Ishikawa (cell line): ENCODE measurements around the gene MON1A.

Source experiments
- CEBPB ChIP-seq: IDR thresholded peaks from 2 replicates; pipeline ENCODE4 v1.6.1; 2012
- CREB1 ChIP-seq: IDR thresholded peaks from 2 replicates; pipeline ENCODE4 v1.6.1; 2012; ENCODE audit warnings: low read depth
- EGR1 ChIP-seq: IDR thresholded peaks from 2 replicates; pipeline ENCODE4 v1.6.1; 2012
- EP300 ChIP-seq: IDR thresholded peaks from 2 replicates; pipeline ENCODE4 v1.6.1; 2012; ENCODE audit warnings: borderline replicate concordance
- FOXM1 ChIP-seq: IDR thresholded peaks from 2 replicates; pipeline ENCODE4 v1.6.1; 2012; ENCODE audit warnings: low read depth, borderline replicate concordance
- MAX ChIP-seq: IDR thresholded peaks from 2 replicates; pipeline ENCODE4 v1.6.1; 2012
- NFIC ChIP-seq: IDR thresholded peaks from 2 replicates; pipeline ENCODE4 v1.6.1; 2012
- RAD21 ChIP-seq: IDR thresholded peaks from 2 replicates; pipeline ENCODE4 v1.6.1; 2012; ENCODE audit warnings: low read depth
- REST ChIP-seq: IDR thresholded peaks from 2 replicates; pipeline ENCODE4 v1.6.1; 2012; ENCODE audit warnings: low read depth, mild to moderate bottlenecking
- TAF1 ChIP-seq: IDR thresholded peaks from 2 replicates; pipeline ENCODE4 v1.6.1; 2012; ENCODE audit warnings: low read depth, mild to moderate bottlenecking
- TCF12 ChIP-seq: IDR thresholded peaks from 2 replicates; pipeline ENCODE4 v1.6.1; 2012; ENCODE audit warnings: low read depth
- TEAD4 ChIP-seq: IDR thresholded peaks from 2 replicates; pipeline ENCODE4 v1.6.1; 2012
- USF1 ChIP-seq: IDR thresholded peaks from 2 replicates; pipeline ENCODE4 v1.6.1; 2012
- YY1 ChIP-seq: IDR thresholded peaks from 2 replicates; pipeline ENCODE4 v1.6.1; 2012; ENCODE audit warnings: low read depth
- ZBTB7A ChIP-seq: IDR thresholded peaks from 2 replicates; pipeline ENCODE4 v1.6.1; 2012; ENCODE audit warnings: low read depth

The MON1A gene

GRCh38 chr3:49925485-49925884 lies 4.1 kb downstream of the MON1A start:
- TF ChIP-seq NFIC (no peak), FOXM1 (no peak), REST (no peak), EP300 (no peak), TCF12 (no peak), YY1 (no peak), CREB1 (no peak), RAD21 (no peak), CEBPB (no peak), MAX (no peak), TAF1 (no peak), USF1 (no peak), TEAD4 (no peak), EGR1 (no peak), ZBTB7A (no peak)

DNA sequence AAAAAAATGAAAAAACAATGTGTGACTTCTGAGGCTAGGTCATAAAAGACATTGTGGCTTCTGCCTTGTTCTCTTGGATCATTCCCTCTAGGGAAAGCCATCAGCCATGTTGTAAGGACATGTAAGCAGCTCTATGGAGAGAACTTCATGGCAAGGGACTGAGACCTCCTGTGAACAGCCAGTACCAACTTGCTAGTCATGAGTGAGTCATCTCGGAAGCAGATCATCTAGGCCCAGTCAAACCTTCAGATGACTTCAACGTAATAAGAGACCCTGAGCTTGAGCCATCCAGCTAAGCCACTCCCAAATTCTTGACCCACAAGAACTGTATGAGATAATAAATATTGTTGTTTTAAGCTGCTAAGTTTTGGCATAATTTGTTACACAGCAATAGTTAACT lies 4.9 kb downstream of the MON1A start:
- no peak for TF ChIP-seq RAD21
- no peak for TF ChIP-seq USF1
- TF ChIP-seq NFIC, result no peak
- TF ChIP-seq TCF12, result no peak
- TF ChIP-seq CEBPB, result no peak
- no peak for TF ChIP-seq TEAD4

DNA sequence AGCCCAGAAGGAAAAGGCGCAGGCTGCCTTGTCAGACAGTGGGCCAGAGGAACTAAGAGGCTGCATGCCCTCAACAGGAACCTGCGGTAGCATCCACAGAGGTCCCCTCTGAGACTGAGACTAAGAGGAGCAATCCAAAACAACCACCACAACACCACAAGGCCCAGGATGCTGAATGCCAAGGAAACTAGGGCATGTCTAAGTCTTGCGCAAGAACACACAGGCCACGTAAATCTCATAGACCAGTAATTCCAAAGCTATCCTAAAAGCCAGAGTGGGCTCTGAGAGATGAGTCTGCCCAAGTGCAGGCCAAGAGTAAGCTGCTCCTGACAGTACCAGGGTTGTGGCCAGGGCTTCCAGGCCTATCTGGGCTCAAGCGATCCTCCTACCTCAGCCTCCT lies 12.9 kb downstream of the MON1A start:
- TF ChIP-seq CEBPB (peak; percentile 93), EP300 (no peak)

DNA sequence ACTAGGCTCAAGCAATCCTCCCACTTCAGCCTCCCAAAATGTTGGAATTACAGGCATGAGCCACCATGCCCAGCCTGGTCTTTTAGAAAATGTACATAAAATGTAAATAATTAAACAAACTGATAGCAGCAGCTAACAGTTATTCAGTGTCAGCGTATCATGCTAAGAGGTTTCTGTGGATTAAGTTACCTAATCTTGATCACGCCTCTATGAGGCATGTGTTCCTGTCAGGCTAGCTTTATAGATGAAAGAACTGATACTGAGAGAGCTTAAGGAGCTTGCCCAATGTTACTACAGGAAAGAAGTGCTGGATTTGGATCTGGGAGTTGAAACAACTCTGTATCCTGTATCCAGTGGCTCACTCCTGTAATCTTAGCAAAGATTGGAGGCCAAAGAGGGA lies 14.7 kb downstream of the MON1A start:
- TF ChIP-seq CEBPB (no peak), TAF1 (no peak), YY1 (no peak), EP300 (no peak), ZBTB7A (no peak), USF1 (no peak), FOXM1 (no peak), NFIC (no peak), TEAD4 (no peak), RAD21 (no peak), REST (no peak), CREB1 (no peak), EGR1 (no peak), TCF12 (no peak), MAX (no peak)

GRCh38 chr3:49912881-49913281 lies 16.7 kb downstream of the MON1A start:
- TF ChIP-seq CREB1 (no peak), NFIC (no peak), USF1 (no peak), REST (no peak)
